Measurements from ENCODE around the gene TCF4. TPM values are rescaled to one million over a fixed set of nuclear protein-coding genes. Genes with fewer than 3 reads are reported as not detected.

The TCF4 gene
- total RNA-seq, 1 experiment from 2014 or later: 143 TPM

GRCh38 chr18:55360061-55360460, 227.9 kb downstream of the TCF4 start:
- ChIA-PET CTCF (no interaction called here), POLR2A (ENCODE audit: low non-redundant PET) (no interaction called here)
- no peaks in the 10 kb centered on the region for H3K27me3 ChIP-seq (replicated peaks; ENCODE audit: insufficient read depth, low read depth, low read length, poor library complexity)
- TF ChIP-seq, protein P1, sequence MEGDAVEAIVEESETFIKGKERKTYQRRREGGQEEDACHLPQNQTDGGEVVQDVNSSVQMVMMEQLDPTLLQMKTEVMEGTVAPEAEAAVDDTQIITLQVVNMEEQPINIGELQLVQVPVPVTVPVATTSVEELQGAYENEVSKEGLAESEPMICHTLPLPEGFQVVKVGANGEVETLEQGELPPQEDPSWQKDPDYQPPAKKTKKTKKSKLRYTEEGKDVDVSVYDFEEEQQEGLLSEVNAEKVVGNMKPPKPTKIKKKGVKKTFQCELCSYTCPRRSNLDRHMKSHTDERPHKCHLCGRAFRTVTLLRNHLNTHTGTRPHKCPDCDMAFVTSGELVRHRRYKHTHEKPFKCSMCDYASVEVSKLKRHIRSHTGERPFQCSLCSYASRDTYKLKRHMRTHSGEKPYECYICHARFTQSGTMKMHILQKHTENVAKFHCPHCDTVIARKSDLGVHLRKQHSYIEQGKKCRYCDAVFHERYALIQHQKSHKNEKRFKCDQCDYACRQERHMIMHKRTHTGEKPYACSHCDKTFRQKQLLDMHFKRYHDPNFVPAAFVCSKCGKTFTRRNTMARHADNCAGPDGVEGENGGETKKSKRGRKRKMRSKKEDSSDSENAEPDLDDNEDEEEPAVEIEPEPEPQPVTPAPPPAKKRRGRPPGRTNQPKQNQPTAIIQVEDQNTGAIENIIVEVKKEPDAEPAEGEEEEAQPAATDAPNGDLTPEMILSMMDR (conservative IDR thresholded peaks at IDR 0.05; ENCODE audit: low read depth, low read length): no peak
- no peak for TF ChIP-seq EZH2 (IDR thresholded peaks at IDR 0.05; ENCODE audit: borderline replicate concordance, low read depth, low read length, poor library complexity, severe bottlenecking)
- H3K4me1 ChIP-seq (ENCODE audit: insufficient read depth, low read length, poor library complexity, severe bottlenecking): peaks cover 76% of the 10 kb centered on the region
- no peaks in the 10 kb centered on the region for H3K36me3 ChIP-seq (ENCODE audit: insufficient read depth, low read length, poor library complexity, severe bottlenecking)
- peak overlapping the region; percentile 45 for H3K27ac ChIP-seq (ENCODE audit: low read depth, low read length, poor library complexity, severe bottlenecking)
- H3K9me3 ChIP-seq (ENCODE audit: low read depth, low read length, poor library complexity, severe bottlenecking): no peaks in the 10 kb centered on the region
- no peak for DNase-seq (ENCODE audit: low spot score)
- intact Hi-C loops (cut with micrococcal nuclease; ENCODE audit: unreplicated experiment): loop anchor here (5.0 kb wide), 1 partner anchor 47 kb away; no protein-coding TSS in a partner anchor
- no peak overlapping the region for H3K4me3 ChIP-seq (ENCODE audit: low read depth, low read length, poor library complexity, severe bottlenecking)
- BruUV-seq (replicated peaks): no TSS peak

DNA sequence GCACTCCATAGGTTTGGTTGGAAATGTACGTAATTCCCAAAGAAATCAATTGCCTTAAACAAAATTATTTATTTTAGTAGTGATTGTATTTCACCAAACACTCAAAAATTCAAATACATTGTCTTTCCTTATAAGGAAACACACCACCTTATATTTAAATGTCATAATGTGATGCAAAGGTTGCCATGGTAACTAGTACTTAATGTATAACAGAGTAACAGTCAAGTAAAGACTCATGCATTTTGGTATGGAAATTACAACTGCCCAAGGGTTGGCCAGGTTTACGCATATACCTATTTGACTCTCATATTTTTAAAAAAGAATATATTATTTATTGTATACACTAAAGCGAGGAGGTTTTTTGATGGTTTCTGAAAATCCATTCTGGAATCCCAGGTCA, 231.2 kb downstream of the TCF4 start:
- no peak for TF ChIP-seq EZH2 (IDR thresholded peaks at IDR 0.05; ENCODE audit: borderline replicate concordance, low read depth, low read length, poor library complexity, severe bottlenecking)
- TF ChIP-seq, protein P1 (conservative IDR thresholded peaks at IDR 0.05; ENCODE audit: low read depth, low read length): no peak
- BruUV-seq (replicated peaks): no TSS peak
- no peak overlapping the region for H3K4me3 ChIP-seq (ENCODE audit: low read depth, low read length, poor library complexity, severe bottlenecking)
- peaks cover 80% of the 10 kb centered on the region for H3K4me1 ChIP-seq (ENCODE audit: insufficient read depth, low read length, poor library complexity, severe bottlenecking)
- no peak for DNase-seq (ENCODE audit: low spot score)
- ChIA-PET CTCF (no interaction called here), POLR2A (ENCODE audit: low non-redundant PET) (no interaction called here)
- no peaks in the 10 kb centered on the region for H3K36me3 ChIP-seq (ENCODE audit: insufficient read depth, low read length, poor library complexity, severe bottlenecking)
- H3K27me3 ChIP-seq (replicated peaks; ENCODE audit: insufficient read depth, low read depth, low read length, poor library complexity): no peaks in the 10 kb centered on the region
- intact Hi-C loops (cut with micrococcal nuclease; ENCODE audit: unreplicated experiment): no loop called here
- H3K27ac ChIP-seq (ENCODE audit: low read depth, low read length, poor library complexity, severe bottlenecking): no peak overlapping the region
- H3K9me3 ChIP-seq (ENCODE audit: low read depth, low read length, poor library complexity, severe bottlenecking): no peaks in the 10 kb centered on the region

DNA sequence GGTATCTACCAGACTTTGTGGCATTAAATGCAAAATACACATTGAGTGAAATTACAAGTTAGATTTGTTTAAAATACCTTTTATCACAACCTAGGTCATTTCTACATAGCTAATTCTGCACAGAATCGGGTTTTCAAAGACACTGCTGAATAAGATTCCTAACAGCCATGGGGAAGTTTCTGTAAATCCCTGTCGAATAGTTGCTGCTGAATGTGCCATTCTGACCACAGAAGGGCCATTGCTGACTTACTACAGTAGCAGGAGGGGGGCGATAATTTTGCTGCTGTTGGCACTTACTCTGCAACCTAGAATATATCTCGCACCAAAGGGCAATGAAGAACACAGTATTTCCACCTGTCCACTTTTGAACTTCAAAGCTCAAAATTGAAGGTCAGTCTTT, 232.8 kb downstream of the TCF4 start:
- H3K36me3 ChIP-seq (ENCODE audit: insufficient read depth, low read length, poor library complexity, severe bottlenecking): no peaks in the 10 kb centered on the region
- DNase-seq (ENCODE audit: low spot score): no peak
- H3K4me3 ChIP-seq (ENCODE audit: low read depth, low read length, poor library complexity, severe bottlenecking): no peak overlapping the region
- TF ChIP-seq, protein P1 (conservative IDR thresholded peaks at IDR 0.05; ENCODE audit: low read depth, low read length): no peak
- TF ChIP-seq EZH2 (IDR thresholded peaks at IDR 0.05; ENCODE audit: borderline replicate concordance, low read depth, low read length, poor library complexity, severe bottlenecking): no peak
- TSS peak; percentile 36 for BruUV-seq (replicated peaks)
- peak overlapping the region; percentile 78 for H3K27ac ChIP-seq (ENCODE audit: low read depth, low read length, poor library complexity, severe bottlenecking)
- no peaks in the 10 kb centered on the region for H3K9me3 ChIP-seq (ENCODE audit: low read depth, low read length, poor library complexity, severe bottlenecking)
- ChIA-PET POLR2A (ENCODE audit: low non-redundant PET) (no interaction called here), CTCF (no interaction called here)
- no peaks in the 10 kb centered on the region for H3K27me3 ChIP-seq (replicated peaks; ENCODE audit: insufficient read depth, low read depth, low read length, poor library complexity)
- intact Hi-C loops (cut with micrococcal nuclease; ENCODE audit: unreplicated experiment): no loop called here
- H3K4me1 ChIP-seq (ENCODE audit: insufficient read depth, low read length, poor library complexity, severe bottlenecking): peaks cover 80% of the 10 kb centered on the region

Data from A673 (cell line).